Purkinje cell (primary cell): ENCODE data around the gene IL31RA. TPM values are rescaled to one million over a fixed set of nuclear protein-coding genes. Genes with fewer than 3 reads are reported as not detected.

ENCODE experiments used
- polyA plus RNA-seq: library from polyadenylated mRNA; unstranded; fragments of >200 nt; fragmentation: Nextera tagmentation; gene quantifications from 2 replicates; pipeline ENCODE4 v1.2.1, GENCODE V29; 2014

The IL31RA gene
- polyA plus RNA-seq: not detected in 2 replicates

DNA sequence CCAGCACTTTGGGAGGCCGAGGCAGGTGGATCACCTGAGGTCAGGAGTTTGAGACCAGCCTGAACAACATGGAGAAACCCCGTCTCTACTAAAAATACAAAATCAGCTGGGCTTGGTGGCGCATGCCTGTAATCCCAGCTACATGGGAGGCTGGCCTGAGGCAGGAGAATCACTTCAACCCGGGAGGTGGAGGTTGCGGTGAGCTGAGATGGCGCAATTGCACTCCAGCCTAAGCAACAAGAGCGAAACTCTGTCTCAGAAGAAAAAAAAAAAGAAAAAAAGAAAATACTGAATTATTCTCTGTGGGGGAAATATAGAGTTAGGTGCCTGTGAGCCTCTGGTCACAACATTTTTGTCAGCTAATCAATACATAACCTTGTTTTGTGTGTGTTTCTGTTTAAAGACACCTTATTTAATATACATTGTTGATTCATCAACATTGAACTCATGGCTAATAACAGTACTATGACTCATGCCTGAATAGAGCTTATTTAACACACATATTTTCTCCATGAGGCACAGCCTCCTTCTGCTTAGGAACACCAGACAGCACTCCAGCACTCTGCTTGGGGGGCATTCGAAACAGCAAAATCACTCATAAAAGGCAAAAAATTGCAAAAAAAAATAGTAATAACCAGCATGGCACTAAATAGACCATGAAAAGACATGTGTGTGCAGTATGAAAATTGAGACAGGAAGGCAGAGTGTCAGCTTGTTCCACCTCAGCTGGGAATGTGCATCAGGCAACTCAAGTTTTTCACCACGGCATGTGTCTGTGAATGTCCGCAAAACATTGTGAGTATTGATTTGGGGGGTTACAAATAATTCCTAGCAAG lies at the start of gene IL31RA:
Gene IL31RA, plus strand, starts transcription at position 519 of the 836 bp plus-strand sequence. Its CDS starts 214 bp downstream, at position 733.

Other genes with a start within 250 kb of the IL31RA start
- gene SLC38A9, start 139.0 kb upstream of the IL31RA start, polyA plus RNA-seq: 20.4 and 28.7 TPM in 2 replicates
- gene DDX4, start 113.3 kb upstream of the IL31RA start, polyA plus RNA-seq: not detected in 2 replicates
- gene IL6ST, start 143.6 kb downstream of the IL31RA start, polyA plus RNA-seq: 48.1 and 54.7 TPM in 2 replicates